Mammary epithelial cell (primary cell): ENCODE results near the gene ATR.

Source experiments
- CTCF ChIP-seq, 2 donors: IDR thresholded peaks in 1 of 2; conservative IDR thresholded peaks in 1 of 2; 2 replicates each; pipeline ENCODE4 v1.5.1; 2011 to 2012; ENCODE audit warnings: inconsistent platforms in 2 of 2, low read length in 2 of 2, mild to moderate bottlenecking in 2 of 2, control low read depth in 1 of 2, low read depth in 1 of 2; ENCODE audit not compliant: insufficient read depth in 1 of 2; ENCODE audit errors: extremely low read depth in 1 of 2
- EZH2 ChIP-seq: IDR thresholded peaks from 2 replicates; pipeline ENCODE4 v1.6.1; 2012; ENCODE audit warnings: low read length, inconsistent platforms, borderline replicate concordance

- TF ChIP-seq CTCF (conservative IDR thresholded peaks at IDR 0.05 in 1 of 2, IDR thresholded peaks at IDR 0.05 in 1 of 2; ENCODE audit: extremely low read depth in 1 of 2, insufficient read depth in 1 of 2, low read depth in 1 of 2, low read length in 2 of 2) (no peak), EZH2 (no peak)
Observed at GRCh38 chr3:142447301-142447851, 131.2 kb downstream of the ATR start.
